Esophagus muscularis mucosa (tissue), 4 donors: ENCODE measurements around the gene FDXR. TPM values are rescaled to one million over a fixed set of nuclear protein-coding genes. Genes with fewer than 3 reads are reported as not detected.

Source experiments
- DNase-seq: peaks from one replicate; pipeline ENCODE4 v3.0.0-alpha.2; 2017; ENCODE audit errors: extremely low spot score
- H3K27ac ChIP-seq, 4 donors: fragments of 200-600 bp; sonication (generic); replicated peaks in 1 of 4; 1 replicate in 3 of 4; 2 replicates in 1 of 4; pipeline ENCODE4 v1.5.1; 2016 to 2019; ENCODE audit warnings: mild to moderate bottlenecking in 1 of 4
- H3K27me3 ChIP-seq, 4 donors: fragments of 200-600 bp; sonication (generic); one replicate each; pipeline versions ENCODE4 v1.5.1 to v1.6.0; 2016 to 2019
- H3K36me3 ChIP-seq, 4 donors: fragments of 200-600 bp; sonication (generic); one replicate each; pipeline ENCODE4 v1.5.1; 2016 to 2019
- H3K4me1 ChIP-seq, 4 donors: fragments of 200-600 bp; sonication (generic); one replicate each; pipeline ENCODE4 v1.5.1; 2016 to 2019
- H3K4me3 ChIP-seq, 4 donors: fragments of 200-600 bp; sonication (generic); 1 replicate in 2 of 4; 2 replicates in 2 of 4; pipeline ENCODE4 v1.5.1; 2016 to 2019; ENCODE audit warnings: mild to moderate bottlenecking in 4 of 4, moderate library complexity in 1 of 4
- H3K9me3 ChIP-seq, 4 donors: fragments of 200-600 bp; sonication (generic); 1 replicate in 3 of 4; 2 replicates in 1 of 4; pipeline ENCODE4 v1.5.1; 2016 to 2019
- CTCF ChIP-seq, 3 experiments: fragments of 200-600 bp in 2 of 3; fragments of 450-650 bp in 1 of 3; sonication (generic) in 2 of 3; IDR thresholded peaks; one replicate each; pipeline ENCODE4 v1.5.1; 2017 to 2019; ENCODE audit warnings: antibody characterized with exemption in 3 of 3, mild to moderate bottlenecking in 2 of 3, moderate library complexity in 1 of 3
- EP300 ChIP-seq: sonication (generic); formaldehyde crosslinking; IDR thresholded peaks from one replicate; pipeline ENCODE4 v1.6.1; 2017; ENCODE audit warnings: antibody characterized with exemption
- POLR2A ChIP-seq: fragments of 450-650 bp; IDR thresholded peaks from one replicate; pipeline ENCODE4 v1.6.1; 2017; ENCODE audit warnings: antibody characterized with exemption, moderate library complexity, mild to moderate bottlenecking, low read depth
- POLR2AphosphoS5 ChIP-seq, 2 donors: sonication (generic); formaldehyde crosslinking; IDR thresholded peaks; one replicate each; pipeline ENCODE4 v1.6.1; 2017; ENCODE audit warnings: antibody characterized with exemption in 2 of 2
- WGBS: methylation state at CpG from one replicate; pipeline ENCODE4 v1.1.5; 2018; 5-methylcytosine and 5-hydroxymethylcytosine counted together
- intact Hi-C: fragments of 100-400 bp; cut with DNase I; formaldehyde crosslinking; loops from one replicate; pipeline ENCODE4 v1.15.1; 2023
- total RNA-seq, 4 donors: library from RNA; depleted of rRNA; stranded (reverse); fragments of >200 nt; gene quantifications; one replicate each; pipeline versions ENCODE4 v1.1.0 to v1.2.1, GENCODE V29; 2016

Gene FDXR
- total RNA-seq, 4 donors from 2014 or later = 4.9 to 10.6 (median 7.0) TPM

- Histone ChIP-seq H3K4me1 (no peaks in the 10 kb centered on the region), H3K27ac (no peak overlapping the region), H3K4me3 (no peak overlapping the region), H3K9me3 (no peaks in the 10 kb centered on the region), H3K36me3 (peaks cover 0 to 44% (median 23%) of the 10 kb centered on the region in 4 donors), H3K27me3 (no peaks in the 10 kb centered on the region)
- intact Hi-C loops = no loop called here
- WGBS = 94% methylated on average over 12 of the region's 19 CpGs
- DNase-seq = no peak
- TF ChIP-seq POLR2A = no peak
- no peak for TF ChIP-seq POLR2AphosphoS5 (IDR thresholded peaks at IDR 0.05)
- no peak for TF ChIP-seq EP300
- no peak for TF ChIP-seq CTCF (IDR thresholded peaks at IDR 0.05)
Measured at GRCh38 chr17:74830861-74831260, 41.9 kb downstream of the FDXR start.

GRCh38 chr17:74827800-74828199 lies 45.0 kb downstream of the FDXR start:
- Histone ChIP-seq H3K27ac (no peak overlapping the region), H3K4me1 (peaks cover 0 to 14% (median 7%) of the 10 kb centered on the region in 4 donors), H3K4me3 (no peak overlapping the region), H3K27me3 (no peaks in the 10 kb centered on the region), H3K36me3 (peaks cover 0 to 48% (median 29%) of the 10 kb centered on the region in 4 donors), H3K9me3 (no peaks in the 10 kb centered on the region)
- DNase-seq = no peak
- intact Hi-C loops = no loop called here
- 88% methylated on average over 9 of the region's 11 CpGs for WGBS
- no peak for TF ChIP-seq POLR2AphosphoS5 (IDR thresholded peaks at IDR 0.05)
- TF ChIP-seq POLR2A = no peak
- no peak for TF ChIP-seq EP300
- TF ChIP-seq CTCF (IDR thresholded peaks at IDR 0.05) = no peak

- H3K36me3 ChIP-seq = peaks cover 2 to 49% (median 32%) of the 10 kb centered on the region in 4 donors
- no peak for DNase-seq
- no peaks in the 10 kb centered on the region for H3K9me3 ChIP-seq
- 92% methylated on average over 8 of the region's 9 CpGs for WGBS
- intact Hi-C loops = no loop called here
- H3K4me1 ChIP-seq = peaks cover 3 to 30% (median 18%) of the 10 kb centered on the region in 4 donors
- H3K4me3 ChIP-seq = no peak overlapping the region
- no peak overlapping the region for H3K27ac ChIP-seq
- no peaks in the 10 kb centered on the region for H3K27me3 ChIP-seq
- TF ChIP-seq EP300 (no peak), CTCF (IDR thresholded peaks at IDR 0.05) (no peak), POLR2AphosphoS5 (IDR thresholded peaks at IDR 0.05) (no peak), POLR2A (no peak)
Measured at GRCh38 chr17:74825952-74826719, 46.7 kb downstream of the FDXR start.

- Histone ChIP-seq H3K36me3 (peaks cover 8 to 49% (median 30%) of the 10 kb centered on the region in 4 donors), H3K4me3 (no peak overlapping the region), H3K27me3 (no peaks in the 10 kb centered on the region), H3K9me3 (no peaks in the 10 kb centered on the region), H3K27ac (no peak overlapping the region), H3K4me1 (peaks cover 3 to 30% (median 18%) of the 10 kb centered on the region in 4 donors)
- intact Hi-C loops = no loop called here
- no peak for TF ChIP-seq POLR2A
- TF ChIP-seq EP300 = no peak
- TF ChIP-seq POLR2AphosphoS5 (IDR thresholded peaks at IDR 0.05) = no peak
- TF ChIP-seq CTCF (IDR thresholded peaks at IDR 0.05) = no peak
- WGBS = 85% methylated on average over 11 of the region's 11 CpGs
- no peak for DNase-seq
Measured at GRCh38 chr17:74824961-74825627, 47.7 kb downstream of the FDXR start.
